HCT116 (cell line): Measurements from ENCODE around the gene ABCC11. TPM values are rescaled to one million over a fixed set of nuclear protein-coding genes. Genes with fewer than 3 reads are reported as not detected.

Experiments
- ATAC-seq: fragments of 200-7000 bp; cut with Tn5 transposase; 2 replicates; pipeline ENCODE4 v1.9.1; 2020; ENCODE audit warnings: mild to moderate bottlenecking, moderate library complexity
- BruUV-seq: library from RNA; stranded (reverse); fragments of 400-500 nt; replicated peaks from 2 replicates; lab custom pipeline; 2021; lab: Mats Ljungman, UMichigan
- CTCF ChIA-PET: fragments of 300-600 bp; sonication (Branson Sonifier 250); formaldehyde crosslinking; loops from one replicate; lab custom pipeline; 2021; ENCODE audit warnings: antibody characterized with exemption; lab: Charles Lee
- POLR2A ChIA-PET: fragments of 300-600, 350-600 bp; sonication (Branson Sonifier 250); formaldehyde crosslinking; loops from one replicate; lab custom pipeline; 2021; ENCODE audit warnings: antibody characterized with exemption; lab: Charles Lee
- RAD21 ChIA-PET, 2 experiments: fragments of 300-600 bp; sonication (Branson Sonifier 250); formaldehyde crosslinking; loops; one replicate each; lab custom pipeline; 2023; ENCODE audit warnings: low total read pairs in 2 of 2; ENCODE audit not compliant: uncharacterized antibody in 2 of 2, unreplicated experiment in 2 of 2, low non-redundant PET in 1 of 2; lab: Charles Lee
- DNase-seq: peaks from one replicate; pipeline ENCODE4 v3.0.0-alpha.2; 2010; ENCODE audit warnings: low read depth, low spot score
- H2AFZ ChIP-seq: fragments of 200-600 bp; shearing (Covaris generic), sonication (generic); 2 replicates; pipeline ENCODE4 v1.6.1; 2017; ENCODE audit warnings: low read depth, mixed run types, mixed read lengths, antibody characterized with exemption, low read length; ENCODE audit not compliant: poor library complexity, severe bottlenecking
- H3K27ac ChIP-seq: 2 replicates; pipeline ENCODE4 v1.5.1; 2012; ENCODE audit warnings: low read depth, low read length
- H3K27me3 ChIP-seq: fragments of 200-600 bp; sonication (generic); 2 replicates; pipeline ENCODE4 v1.6.1; 2016; ENCODE audit warnings: mixed run types, low read length, mixed read lengths; ENCODE audit not compliant: insufficient read depth
- H3K36me3 ChIP-seq, 2 experiments: fragments of 200-500 bp in 1 of 2; fragments of 200-600 bp in 1 of 2; sonication (Bioruptor generic) in 1 of 2; sonication (generic) in 1 of 2; 2 replicates each; pipeline versions ENCODE4 v1.5.1 to v1.6.1; 2014 to 2016; ENCODE audit warnings: low read length in 2 of 2, inconsistent platforms in 1 of 2, mixed read lengths in 1 of 2, mixed run types in 1 of 2; ENCODE audit not compliant: insufficient read depth in 2 of 2, control insufficient read depth in 1 of 2
- H3K4me1 ChIP-seq, 2 experiments: fragments of 200-600 bp in 1 of 2; sonication (generic) in 1 of 2; 2 replicates each; pipeline versions ENCODE4 v1.5.1 to v1.6.1; 2012 to 2017; ENCODE audit warnings: low read length in 2 of 2, inconsistent platforms in 1 of 2, mild to moderate bottlenecking in 1 of 2, mixed read lengths in 1 of 2, mixed run types in 1 of 2, moderate library complexity in 1 of 2; ENCODE audit not compliant: insufficient read depth in 2 of 2, control insufficient read depth in 1 of 2
- H3K4me2 ChIP-seq: fragments of 200-600 bp; sonication (generic); 2 replicates; pipeline ENCODE4 v1.6.1; 2017; ENCODE audit warnings: mixed run types, low read length, mixed read lengths
- H3K4me3 ChIP-seq, 2 experiments: fragments of 200-600 bp in 1 of 2; sonication (generic) in 1 of 2; replicated peaks in 1 of 2; 2 replicates each; pipeline ENCODE4 v1.5.1; 2011 to 2016; ENCODE audit warnings: low read length in 2 of 2, control low read depth in 1 of 2, low read depth in 1 of 2, mild to moderate bottlenecking in 1 of 2, mixed read lengths in 1 of 2, mixed run types in 1 of 2
- H3K79me2 ChIP-seq: fragments of 200-600 bp; sonication (generic); 2 replicates; pipeline ENCODE4 v1.6.1; 2017; ENCODE audit warnings: mild to moderate bottlenecking, mixed run types, low read length, moderate library complexity, mixed read lengths; ENCODE audit not compliant: insufficient read depth
- H3K9ac ChIP-seq: fragments of 200-600 bp; sonication (generic); 2 replicates; pipeline ENCODE4 v1.6.1; 2016; ENCODE audit warnings: low read length, mixed read lengths
- H3K9me2 ChIP-seq: fragments of 200-600 bp; sonication (generic), shearing (Covaris generic); 2 replicates; pipeline ENCODE4 v1.6.1; 2017; ENCODE audit warnings: mixed run types, mild to moderate bottlenecking, moderate library complexity; ENCODE audit not compliant: insufficient read depth
- H3K9me3 ChIP-seq, 2 experiments: fragments of 200-500 bp in 1 of 2; fragments of 200-600 bp in 1 of 2; sonication (Bioruptor generic) in 1 of 2; sonication (generic) in 1 of 2; 2 replicates each; pipeline ENCODE4 v1.6.1; 2014 to 2017; ENCODE audit warnings: low read length in 2 of 2, mixed read lengths in 2 of 2, inconsistent platforms in 1 of 2, low read depth in 1 of 2, mild to moderate bottlenecking in 1 of 2, mixed run types in 1 of 2, moderate library complexity in 1 of 2; ENCODE audit not compliant: control insufficient read depth in 1 of 2, insufficient read depth in 1 of 2
- H4K20me1 ChIP-seq: fragments of 200-600 bp; sonication (generic), shearing (Covaris generic); 2 replicates; pipeline ENCODE4 v1.6.1; 2017; ENCODE audit warnings: mixed run types, mild to moderate bottlenecking, moderate library complexity; ENCODE audit not compliant: insufficient read depth
- ATF3 ChIP-seq: IDR thresholded peaks from 2 replicates; pipeline ENCODE4 v1.6.1; 2012
- CBX3 ChIP-seq: IDR thresholded peaks from 2 replicates; pipeline ENCODE4 v1.6.1; 2012; ENCODE audit warnings: low read depth
- CEBPB ChIP-seq: IDR thresholded peaks from 2 replicates; pipeline ENCODE4 v1.6.1; 2012; ENCODE audit warnings: low read depth
- CTCF ChIP-seq, 3 experiments: fragments of 200-600 bp in 1 of 3; sonication (generic) in 1 of 3; IDR thresholded peaks in 2 of 3; conservative IDR thresholded peaks in 1 of 3; 2 replicates each; pipeline ENCODE4 v1.5.1; 2012 to 2017; ENCODE audit warnings: low read depth in 2 of 3, low read length in 2 of 3, antibody characterized with exemption in 1 of 3, borderline replicate concordance in 1 of 3, control low read depth in 1 of 3, mild to moderate bottlenecking in 1 of 3, mixed read lengths in 1 of 3, mixed run types in 1 of 3, moderate library complexity in 1 of 3; ENCODE audit not compliant: insufficient read depth in 1 of 3
- EZH2 ChIP-seq: fragments of 200-600 bp; sonication (generic); IDR thresholded peaks from 2 replicates; pipeline ENCODE4 v1.6.1; 2017; ENCODE audit warnings: antibody characterized with exemption, mixed run types
- JUND ChIP-seq: IDR thresholded peaks from 2 replicates; pipeline ENCODE4 v1.6.1; 2012
- POLR2A ChIP-seq: IDR thresholded peaks from 2 replicates; pipeline ENCODE4 v1.7.0; 2011; ENCODE audit warnings: borderline replicate concordance; ENCODE audit not compliant: insufficient read depth, insufficient read length; ENCODE audit errors: extremely low read depth
- POLR2AphosphoS5 ChIP-seq: IDR thresholded peaks from 2 replicates; pipeline ENCODE4 v1.6.1; 2011; ENCODE audit warnings: mild to moderate bottlenecking, low read depth, low read length, moderate library complexity
- REST ChIP-seq: IDR thresholded peaks from 2 replicates; pipeline ENCODE4 v1.6.1; 2012; ENCODE audit warnings: low read depth
- SP1 ChIP-seq: IDR thresholded peaks from 2 replicates; pipeline ENCODE4 v1.6.1; 2012; ENCODE audit warnings: low read depth
- TCF7L2 ChIP-seq: IDR thresholded peaks from 2 replicates; pipeline ENCODE4 v1.7.0; 2011; ENCODE audit warnings: borderline replicate concordance, inconsistent platforms; ENCODE audit not compliant: insufficient read depth, insufficient read length; ENCODE audit errors: extremely low read depth
- YY1 ChIP-seq: IDR thresholded peaks from 2 replicates; pipeline ENCODE4 v1.6.1; 2011; ENCODE audit warnings: low read length, low read depth, moderate library complexity, mild to moderate bottlenecking; ENCODE audit not compliant: insufficient replicate concordance; ENCODE audit errors: extremely low read depth
- ZBTB33 ChIP-seq: IDR thresholded peaks from 2 replicates; pipeline ENCODE4 v1.6.1; 2011; ENCODE audit warnings: mild to moderate bottlenecking, low read length, moderate library complexity; ENCODE audit not compliant: insufficient replicate concordance; ENCODE audit errors: extremely low read depth
- ZFX ChIP-seq: fragments of 450-650 bp; IDR thresholded peaks from 2 replicates; pipeline ENCODE4 v1.6.1; 2017
- intact Hi-C: fragments of 100-400 bp; cut with micrococcal nuclease; formaldehyde crosslinking; loops from 2 replicates; pipeline ENCODE4 v1.10.0; 2022
- total RNA-seq: library from RNA; stranded (reverse); gene quantifications from one replicate; pipeline ENCODE4 v1.2.1, GENCODE V29; 2021; ENCODE audit not compliant: unreplicated experiment

The ABCC11 gene
- total RNA-seq, 1 experiment from 2014 or later = 0.54 TPM

- no TSS peak for BruUV-seq
- H3K27me3 ChIP-seq = no peaks in the 10 kb centered on the region
- CTCF ChIA-PET = no interaction called here
These were observed 59.6 kb downstream of the ABCC11 start for GRCh38 chr16:48187779-48188178.

GRCh38 chr16:48184681-48185080 lies 62.7 kb downstream of the ABCC11 start:
- DNase-seq (no peak), ATAC-seq (no peak)
- intact Hi-C loops = no loop called here
- Histone ChIP-seq H2AFZ (no peak overlapping the region), H3K27me3 (no peaks in the 10 kb centered on the region), H3K9ac (no peak overlapping the region), H4K20me1 (no peaks in the 10 kb centered on the region), H3K4me3 (no peak overlapping the region), H3K79me2 (no peaks in the 10 kb centered on the region), H3K9me2 (no peaks in the 10 kb centered on the region), H3K4me2 (no peak overlapping the region), H3K9me3 (no peaks in the 10 kb centered on the region), H3K4me1 (no peaks in the 10 kb centered on the region), H3K36me3 (no peaks in the 10 kb centered on the region), H3K27ac (no peak overlapping the region)
- RAD21 ChIA-PET = no interaction called here
- POLR2A ChIA-PET = no interaction called here
- CTCF ChIA-PET = no interaction called here
- no TSS peak for BruUV-seq
- no peak for TF ChIP-seq POLR2A
- TF ChIP-seq TCF7L2 = no peak
- TF ChIP-seq CTCF (IDR thresholded peaks at IDR 0.05 in 2 of 3, conservative IDR thresholded peaks at IDR 0.05 in 1 of 3; ENCODE audit: borderline replicate concordance in 1 of 3, insufficient read depth in 1 of 3, low read depth in 2 of 3, low read length in 2 of 3) = no peak
- TF ChIP-seq ATF3 = no peak
- no peak for TF ChIP-seq REST
- TF ChIP-seq CEBPB = no peak
- TF ChIP-seq POLR2AphosphoS5 = no peak
- no peak for TF ChIP-seq ZBTB33
- no peak for TF ChIP-seq ZFX
- TF ChIP-seq SP1 = no peak
- TF ChIP-seq EZH2 = no peak

More at GRCh38 chr16:48187779-48188178, 59.6 kb downstream of the ABCC11 start:
- no peaks in the 10 kb centered on the region for H3K36me3 ChIP-seq
- TF ChIP-seq JUND (no peak), SP1 (no peak), CBX3 (no peak), YY1 (no peak)
- TF ChIP-seq, all 23 proteins: peak for 0
- ChIA-PET POLR2A (interaction anchor here (0.6 kb wide), 1 partner anchor 242 kb away, joined by 3 read pairs; no protein-coding TSS in a partner anchor), RAD21 (no interaction called here)
- intact Hi-C loops = no loop called here
- Histone ChIP-seq H3K4me2 (no peak overlapping the region), H2AFZ (no peak overlapping the region), H3K4me1 (no peaks in the 10 kb centered on the region), H3K9me2 (no peaks in the 10 kb centered on the region), H3K79me2 (no peaks in the 10 kb centered on the region), H4K20me1 (no peaks in the 10 kb centered on the region), H3K9ac (no peak overlapping the region), H3K27ac (no peak overlapping the region), H3K4me3 (no peak overlapping the region), H3K9me3 (no peaks in the 10 kb centered on the region)
- no peak for ATAC-seq
- no peak for DNase-seq
